Measurements from ENCODE around the gene PPHLN1. TPM values are rescaled to one million over a fixed set of nuclear protein-coding genes. Genes with fewer than 3 reads are reported as not detected.

PPHLN1 gene
- total RNA-seq, 2 donors from 2014 or later = 66.6 to 77.6 TPM

DNA sequence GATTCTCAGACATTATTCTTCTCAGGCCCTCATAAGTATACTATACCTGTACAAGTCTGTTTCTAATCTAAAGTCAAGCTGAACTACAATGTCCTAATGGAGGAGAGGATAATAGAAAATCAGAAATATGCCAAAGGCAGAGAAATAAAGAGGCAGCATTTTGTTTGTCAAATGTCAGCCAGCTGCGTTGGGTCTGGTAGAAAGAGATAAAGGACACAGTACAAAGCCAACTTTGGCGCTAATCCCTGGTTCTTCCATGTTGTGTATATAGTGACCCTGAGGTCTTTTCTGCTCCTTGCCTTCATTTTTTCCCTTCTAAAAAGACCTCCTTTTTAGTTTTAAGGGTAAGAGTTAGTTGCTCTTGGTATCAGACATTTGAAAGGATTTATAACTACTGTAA is 160.4 kb downstream of the PPHLN1 start:
- H3K36me3 Mint-ChIP-seq (ENCODE audit: low read depth) = no peaks in the 10 kb centered on the region
- no peak overlapping the region for H3K4me3 ChIP-seq (ENCODE audit: low read length)
- TF ChIP-seq, protein P1, sequence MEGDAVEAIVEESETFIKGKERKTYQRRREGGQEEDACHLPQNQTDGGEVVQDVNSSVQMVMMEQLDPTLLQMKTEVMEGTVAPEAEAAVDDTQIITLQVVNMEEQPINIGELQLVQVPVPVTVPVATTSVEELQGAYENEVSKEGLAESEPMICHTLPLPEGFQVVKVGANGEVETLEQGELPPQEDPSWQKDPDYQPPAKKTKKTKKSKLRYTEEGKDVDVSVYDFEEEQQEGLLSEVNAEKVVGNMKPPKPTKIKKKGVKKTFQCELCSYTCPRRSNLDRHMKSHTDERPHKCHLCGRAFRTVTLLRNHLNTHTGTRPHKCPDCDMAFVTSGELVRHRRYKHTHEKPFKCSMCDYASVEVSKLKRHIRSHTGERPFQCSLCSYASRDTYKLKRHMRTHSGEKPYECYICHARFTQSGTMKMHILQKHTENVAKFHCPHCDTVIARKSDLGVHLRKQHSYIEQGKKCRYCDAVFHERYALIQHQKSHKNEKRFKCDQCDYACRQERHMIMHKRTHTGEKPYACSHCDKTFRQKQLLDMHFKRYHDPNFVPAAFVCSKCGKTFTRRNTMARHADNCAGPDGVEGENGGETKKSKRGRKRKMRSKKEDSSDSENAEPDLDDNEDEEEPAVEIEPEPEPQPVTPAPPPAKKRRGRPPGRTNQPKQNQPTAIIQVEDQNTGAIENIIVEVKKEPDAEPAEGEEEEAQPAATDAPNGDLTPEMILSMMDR (conservative IDR thresholded peaks at IDR 0.05) = no peak
- no peak overlapping the region for H3K9ac ChIP-seq (ENCODE audit: extremely low read depth, low read length, poor library complexity, severe bottlenecking)
- H3K9me3 ChIP-seq (ENCODE audit: control insufficient read depth, low read length) = no peaks in the 10 kb centered on the region
- peaks cover 41% of the 10 kb centered on the region for H3K4me1 Mint-ChIP-seq
- H3K27ac ChIP-seq (ENCODE audit: low read depth, low read length) = no peak overlapping the region
- H3K4me1 ChIP-seq (ENCODE audit: control insufficient read depth, insufficient read depth, low read length) = peaks cover 5% of the 10 kb centered on the region
- H3K27ac Mint-ChIP-seq = no peak overlapping the region
- no peaks in the 10 kb centered on the region for H3K9me3 Mint-ChIP-seq
- DNase-seq = no peak
- H3K27me3 Mint-ChIP-seq (ENCODE audit: insufficient read depth) = peaks cover 24% of the 10 kb centered on the region
- no peaks in the 10 kb centered on the region for H3K36me3 ChIP-seq (ENCODE audit: control insufficient read depth, insufficient read depth, low read length)
- 21% methylated on average over 2 of the region's 2 CpGs; no CpG with 5 or more reads in 1 of the 2 experiments for WGBS, 2 experiments (ENCODE audit: insufficient coverage in 1 of 2, insufficient read length in 1 of 2)
- no peak overlapping the region for H3K4me3 Mint-ChIP-seq
- no peaks in the 10 kb centered on the region for H3K27me3 ChIP-seq (ENCODE audit: control insufficient read depth, insufficient read depth, low read length, poor library complexity, severe bottlenecking)

- peaks cover 6% of the 10 kb centered on the region for H3K36me3 ChIP-seq (ENCODE audit: control insufficient read depth, insufficient read depth, low read length)
- TF ChIP-seq, protein P1 (conservative IDR thresholded peaks at IDR 0.05) = no peak
- Mint-ChIP-seq H3K36me3 (ENCODE audit: low read depth) (peaks cover 2% of the 10 kb centered on the region), H3K27me3 (ENCODE audit: insufficient read depth) (peaks cover 19% of the 10 kb centered on the region), H3K4me1 (peaks cover 26% of the 10 kb centered on the region), H3K4me3 (no peak overlapping the region), H3K9me3 (no peaks in the 10 kb centered on the region), H3K27ac (no peak overlapping the region)
- H3K9ac ChIP-seq (ENCODE audit: extremely low read depth, low read length, poor library complexity, severe bottlenecking) = no peak overlapping the region
- no peak overlapping the region for H3K4me3 ChIP-seq (ENCODE audit: low read length)
- H3K9me3 ChIP-seq (ENCODE audit: control insufficient read depth, low read length) = no peaks in the 10 kb centered on the region
- 89 to 92% methylated on average over 4 to 5 of the region's 5 CpGs for WGBS, 2 experiments (ENCODE audit: insufficient coverage in 1 of 2, insufficient read length in 1 of 2)
- H3K27ac ChIP-seq (ENCODE audit: low read depth, low read length) = no peak overlapping the region
- no peaks in the 10 kb centered on the region for H3K27me3 ChIP-seq (ENCODE audit: control insufficient read depth, insufficient read depth, low read length, poor library complexity, severe bottlenecking)
- H3K4me1 ChIP-seq (ENCODE audit: control insufficient read depth, insufficient read depth, low read length) = peaks cover 4% of the 10 kb centered on the region
- no peak for DNase-seq
Measured at GRCh38 chr12:42490261-42490842, 164.4 kb downstream of the PPHLN1 start.

Small RNA genes within 50 kb of the gene (microRNA-seq; reads per million reads assigned to microRNA genes)
- gene MIR7851 (ENCODE audit: borderline microRNAs expressed) = not detected

Other genes with a start within 250 kb of the PPHLN1 start
- gene GXYLT1, start 181.3 kb upstream of the PPHLN1 start, total RNA-seq = 10 to 100 TPM; 29.2 to 36.6 TPM
- gene YAF2, start 87.9 kb upstream of the PPHLN1 start, total RNA-seq = 10 to 100 TPM; 19.4 to 27.3 TPM
- gene ZCRB1, start 73 bp upstream of the PPHLN1 start, total RNA-seq = 10 to 100 TPM; 61.1 to 78.4 TPM

Data from endodermal cell (in vitro differentiated cells).